T-cell (primary cell): ENCODE data around the gene STX8. TPM values are rescaled to one million over a fixed set of nuclear protein-coding genes. Genes with fewer than 3 reads are reported as not detected.

ENCODE experiments used
- ATAC-seq, 4 experiments: fragments of 200-7000 bp in 3 of 4; fragments of 150-1000 bp in 1 of 4; cut with Tn5 transposase; replicated peaks in 1 of 4; 1 replicate in 3 of 4; 2 replicates in 1 of 4; pipeline ENCODE4 v1.10.0; 2021; ENCODE audit warnings: moderate library complexity in 3 of 4, mild to moderate bottlenecking in 2 of 4, moderate number of reproducible peaks in 1 of 4
- CTCF ChIA-PET, 2 donors: fragments of 300-600 bp; sonication (Branson Sonifier 250); formaldehyde crosslinking; loops; one replicate each; lab custom pipeline; 2022; ENCODE audit warnings: antibody characterized with exemption in 2 of 2; lab: Charles Lee
- POLR2A ChIA-PET, 2 donors: fragments of 300-600 bp; sonication (Branson Sonifier 250); formaldehyde crosslinking; loops; one replicate each; lab custom pipeline; 2022; ENCODE audit warnings: antibody characterized with exemption in 2 of 2; lab: Charles Lee
- DNase-seq, 35 experiments: peaks; one replicate each; pipeline versions ENCODE4 v3.0.0 to v3.0.0-alpha.2; 2013 to 2023
- H3K27ac ChIP-seq: one replicate; pipeline ENCODE4 v1.5.1; 2013; ENCODE audit warnings: low read length
- H3K27me3 ChIP-seq, 2 experiments: replicated peaks in 1 of 2; 1 replicate in 1 of 2; 2 replicates in 1 of 2; pipeline versions ENCODE4 v1.6.1 to v1.7.0; 2013; ENCODE audit warnings: low read length in 1 of 2, mixed read lengths in 1 of 2; ENCODE audit not compliant: control insufficient read depth in 2 of 2, insufficient read depth in 2 of 2; ENCODE audit errors: extremely low read depth in 1 of 2
- H3K36me3 ChIP-seq, 2 donors: 1 replicate in 1 of 2; 2 replicates in 1 of 2; pipeline versions ENCODE4 v1.6.1 to v1.7.0; 2013; ENCODE audit warnings: low read length in 1 of 2; ENCODE audit not compliant: control insufficient read depth in 2 of 2, insufficient read depth in 1 of 2; ENCODE audit errors: extremely low read depth in 1 of 2
- H3K4me1 ChIP-seq, 2 experiments: 1 replicate in 1 of 2; 2 replicates in 1 of 2; pipeline versions ENCODE4 v1.6.1 to v1.7.0; 2013; ENCODE audit warnings: low read length in 2 of 2, mixed read lengths in 1 of 2; ENCODE audit not compliant: insufficient read depth in 2 of 2, control insufficient read depth in 1 of 2; ENCODE audit errors: extremely low read depth in 1 of 2
- H3K4me3 ChIP-seq, 2 donors: 1 replicate in 1 of 2; 2 replicates in 1 of 2; pipeline versions ENCODE4 v1.5.1 to v1.7.0; 2013; ENCODE audit warnings: mild to moderate bottlenecking in 2 of 2, low read length in 1 of 2, moderate library complexity in 1 of 2; ENCODE audit not compliant: control insufficient read depth in 1 of 2; ENCODE audit errors: extremely low read depth in 1 of 2
- H3K9me3 ChIP-seq: 2 replicates; pipeline ENCODE4 v1.7.0; 2013
- H3K27ac Mint-ChIP-seq, 2 donors: one replicate each; pipeline ENCODE4 v1.8.0; 2020 to 2021; ENCODE audit warnings: mild to moderate bottlenecking in 2 of 2, mixed read lengths in 2 of 2
- H3K27me3 Mint-ChIP-seq, 2 donors: one replicate each; pipeline ENCODE4 v1.8.0; 2021 to 2022; ENCODE audit warnings: mixed read lengths in 2 of 2
- H3K36me3 Mint-ChIP-seq: one replicate; pipeline ENCODE4 v1.8.0; 2021; ENCODE audit warnings: mixed read lengths
- H3K4me1 Mint-ChIP-seq, 3 donors: one replicate each; pipeline ENCODE4 v1.8.0; 2020 to 2022; ENCODE audit warnings: mixed read lengths in 3 of 3, mild to moderate bottlenecking in 1 of 3
- H3K4me3 Mint-ChIP-seq, 3 donors: one replicate each; pipeline ENCODE4 v1.8.0; 2020 to 2022; ENCODE audit warnings: mild to moderate bottlenecking in 3 of 3, mixed read lengths in 3 of 3, moderate library complexity in 3 of 3
- H3K9me3 Mint-ChIP-seq, 3 donors: one replicate each; pipeline ENCODE4 v1.8.0; 2020 to 2022; ENCODE audit warnings: mixed read lengths in 3 of 3
- WGBS: methylation state at CpG from one replicate; pipeline ENCODE4 v1.1.5; 2013; ENCODE audit warnings: missing lambda C conversion rate; ENCODE audit not compliant: insufficient coverage; 5-methylcytosine and 5-hydroxymethylcytosine counted together
- total RNA-seq, 35 experiments: library from RNA in 6 of 35; stranded (reverse) in 6 of 35; fragments of 120-200 nt in 1 of 35; gene quantifications; one replicate each; pipeline versions ENCODE4 v1.2.1 to v1.2.4 and lab custom pipeline; 2013 to 2026

Gene STX8
- total RNA-seq, 5 donors from 2014 or later (not counting 1 experiment from before 2014, with no cell fraction given): 34.1 to 65.2 (median 57.8) TPM

- DNase-seq (no peak), ATAC-seq (no peak)
- peaks cover 0 to 3% (median 0%) of the 10 kb centered on the region in 3 donors for H3K4me1 Mint-ChIP-seq
- H3K36me3 ChIP-seq: no peaks in the 10 kb centered on the region
- H3K9me3 ChIP-seq: no peaks in the 10 kb centered on the region
- ChIA-PET CTCF (no interaction called here), POLR2A (no interaction called here)
- H3K27me3 Mint-ChIP-seq: peaks cover 8 to 15% of the 10 kb centered on the region in 2 donors
- H3K4me3 Mint-ChIP-seq: no peak overlapping the region
- H3K27me3 ChIP-seq: peaks cover 0 to 33% of the 10 kb centered on the region in 2 experiments
- H3K27ac ChIP-seq: no peak overlapping the region
- H3K4me1 ChIP-seq: no peaks in the 10 kb centered on the region
- no peak overlapping the region for H3K27ac Mint-ChIP-seq
- H3K9me3 Mint-ChIP-seq: no peaks in the 10 kb centered on the region
- no peaks in the 10 kb centered on the region for H3K36me3 Mint-ChIP-seq
- no CpG with 5 or more reads among the region's 3 CpGs for WGBS
- H3K4me3 ChIP-seq: no peak overlapping the region
These were observed 371.7 kb downstream of the STX8 start for GRCh38 chr17:9203771-9204425.

DNA sequence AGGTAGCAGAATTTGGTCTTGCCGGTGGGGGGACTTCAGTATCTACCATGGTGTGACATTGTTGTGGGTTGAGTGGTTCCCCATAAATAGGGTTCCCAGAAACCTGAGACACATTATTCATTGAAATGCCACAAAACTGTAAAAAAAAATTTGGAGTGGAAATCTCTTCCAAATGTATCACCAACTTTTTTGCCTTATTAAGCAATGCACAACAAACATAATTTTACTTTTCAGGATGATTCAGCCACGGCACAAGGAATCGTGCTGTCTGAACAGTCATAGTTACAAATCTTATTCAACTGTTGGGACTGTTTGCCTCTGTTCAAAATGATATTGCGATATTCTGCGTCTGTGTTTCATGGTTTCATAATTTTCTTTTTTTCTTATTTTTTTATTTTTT, 373.1 kb downstream of the STX8 start:
- Mint-ChIP-seq H3K27me3 (peaks cover 8 to 15% of the 10 kb centered on the region in 2 donors), H3K9me3 (no peaks in the 10 kb centered on the region), H3K4me1 (peaks cover 0 to 3% (median 0%) of the 10 kb centered on the region in 3 donors), H3K36me3 (no peaks in the 10 kb centered on the region), H3K27ac (no peak overlapping the region), H3K4me3 (no peak overlapping the region)
- H3K4me1 ChIP-seq: no peaks in the 10 kb centered on the region
- H3K9me3 ChIP-seq: no peaks in the 10 kb centered on the region
- H3K27me3 ChIP-seq: peaks cover 0 to 30% of the 10 kb centered on the region in 2 experiments
- no peak for ATAC-seq
- no peak overlapping the region for H3K4me3 ChIP-seq
- WGBS: 20% methylated on average over 2 of the region's 5 CpGs
- no peak for DNase-seq
- ChIA-PET CTCF (no interaction called here), POLR2A (no interaction called here)
- no peaks in the 10 kb centered on the region for H3K36me3 ChIP-seq
- no peak overlapping the region for H3K27ac ChIP-seq

GRCh38 chr17:9200699-9201359, 374.8 kb downstream of the STX8 start:
- no peak for DNase-seq
- Mint-ChIP-seq H3K27me3 (peaks cover 5 to 10% of the 10 kb centered on the region in 2 donors), H3K36me3 (no peaks in the 10 kb centered on the region), H3K9me3 (no peaks in the 10 kb centered on the region), H3K4me1 (peaks cover 0 to 3% (median 0%) of the 10 kb centered on the region in 3 donors), H3K27ac (no peak overlapping the region), H3K4me3 (no peak overlapping the region)
- Histone ChIP-seq H3K27ac (no peak overlapping the region), H3K36me3 (no peaks in the 10 kb centered on the region), H3K4me1 (no peaks in the 10 kb centered on the region), H3K4me3 (no peak overlapping the region), H3K27me3 (peaks cover 0 to 25% of the 10 kb centered on the region in 2 experiments), H3K9me3 (no peaks in the 10 kb centered on the region)
- ChIA-PET POLR2A (no interaction called here), CTCF (no interaction called here)
- WGBS: 54% methylated on average over 2 of the region's 5 CpGs
- ATAC-seq: no peak

Other genes starting within 250 kb of the STX8 start
- not detected for gene CFAP52, start 822 bp upstream of the STX8 start, total RNA-seq
- under 1 TPM; 0.16 to 0.35 (median 0.23) TPM for gene USP43, start 69.7 kb upstream of the STX8 start, total RNA-seq
- gene DHRS7C, start 215.8 kb upstream of the STX8 start, total RNA-seq: not detected
- not detected for gene GSG1L2, start 246.3 kb upstream of the STX8 start, total RNA-seq